Measurements from ENCODE around the gene RPH3AL. TPM values are rescaled to one million over a fixed set of nuclear protein-coding genes. Genes with fewer than 3 reads are reported as not detected.

RPH3AL gene
- total RNA-seq, 2 experiments from 2014 or later: 0.64 to 1.2 TPM

- Mint-ChIP-seq H3K27me3 (no peaks in the 10 kb centered on the region), H3K4me3 (no peak overlapping the region), H3K4me1 (no peaks in the 10 kb centered on the region), H3K9me3 (no peaks in the 10 kb centered on the region), H3K27ac (no peak overlapping the region), H3K36me3 (no peaks in the 10 kb centered on the region)
- no peak for DNase-seq
Observed at GRCh38 chr17:350706-351448, 1.7 kb downstream of the RPH3AL start.

DNA sequence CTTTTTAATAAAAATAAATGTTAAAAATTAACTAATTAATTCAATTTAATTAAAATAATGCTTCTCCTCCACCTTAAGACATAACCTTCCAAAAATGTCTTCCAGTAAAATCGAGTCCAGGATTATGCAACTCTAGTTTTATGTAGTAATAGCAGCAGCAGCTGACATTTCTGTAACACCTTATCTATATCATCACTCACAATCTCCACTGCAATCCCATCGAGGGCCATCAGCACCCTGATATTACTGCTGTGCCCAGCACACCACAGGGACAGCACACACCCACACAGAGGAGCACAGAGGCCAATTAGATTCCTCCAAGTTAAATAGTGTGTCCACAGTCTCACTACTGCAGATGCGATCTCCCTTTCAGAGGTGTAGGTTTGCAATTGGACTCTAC lies 2.9 kb downstream of the RPH3AL start:
- Mint-ChIP-seq H3K9me3 (no peaks in the 10 kb centered on the region), H3K4me1 (no peaks in the 10 kb centered on the region), H3K4me3 (no peak overlapping the region), H3K27ac (no peak overlapping the region), H3K27me3 (no peaks in the 10 kb centered on the region), H3K36me3 (no peaks in the 10 kb centered on the region)
- DNase-seq: no peak

DNA sequence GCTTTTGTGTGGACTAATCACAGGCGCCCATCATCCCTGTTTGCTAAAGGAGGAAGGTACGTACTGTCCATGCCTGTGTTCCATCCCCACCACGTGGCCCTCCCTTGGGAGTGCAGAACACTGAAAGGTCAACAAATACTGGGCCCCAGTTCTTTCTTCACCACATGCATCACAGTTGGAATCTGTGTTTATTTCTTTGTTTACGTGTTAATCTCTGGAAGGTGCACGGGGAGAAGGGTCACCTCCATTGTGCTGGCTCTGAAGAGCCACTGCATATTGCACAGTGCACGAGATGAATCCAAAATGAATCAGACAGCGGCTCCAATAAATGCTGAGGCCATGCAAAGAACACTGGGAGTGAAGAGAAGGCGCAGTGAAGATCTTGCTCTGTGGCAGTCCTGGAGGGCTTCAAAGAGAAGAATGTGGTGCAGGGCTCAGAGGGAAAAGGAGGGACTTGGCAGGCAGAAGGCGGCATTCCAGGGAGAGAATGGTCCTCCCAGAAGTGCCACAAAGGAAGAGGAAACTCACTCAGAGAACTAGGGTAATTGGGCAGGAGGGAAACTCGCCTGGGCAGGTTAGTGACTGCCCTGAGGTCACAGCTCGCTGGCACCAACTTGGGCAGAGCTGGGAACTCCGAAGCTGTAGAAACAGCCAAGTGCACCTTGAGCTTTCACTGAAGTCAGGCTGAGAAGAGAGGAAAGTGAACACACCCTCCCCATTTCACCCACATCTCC lies 3.7 kb downstream of the RPH3AL start:
- Mint-ChIP-seq H3K36me3 (peaks cover 2% of the 10 kb centered on the region), H3K9me3 (no peaks in the 10 kb centered on the region), H3K27me3 (no peaks in the 10 kb centered on the region), H3K27ac (no peak overlapping the region), H3K4me3 (no peak overlapping the region), H3K4me1 (no peaks in the 10 kb centered on the region)
- no peak for DNase-seq

GRCh38 chr17:348012-348411 lies 4.6 kb downstream of the RPH3AL start:
- DNase-seq: no peak
- peaks cover 2% of the 10 kb centered on the region for H3K36me3 Mint-ChIP-seq
- H3K27ac Mint-ChIP-seq: no peak overlapping the region

GRCh38 chr17:347309-347899 lies 5.2 kb downstream of the RPH3AL start:
- H3K27me3 Mint-ChIP-seq: no peaks in the 10 kb centered on the region
- DNase-seq: no peak
- H3K4me1 Mint-ChIP-seq: no peaks in the 10 kb centered on the region
- H3K9me3 Mint-ChIP-seq: no peaks in the 10 kb centered on the region
- no peak overlapping the region for H3K27ac Mint-ChIP-seq
- H3K36me3 Mint-ChIP-seq: peaks cover 2% of the 10 kb centered on the region
- H3K4me3 Mint-ChIP-seq: no peak overlapping the region

More at GRCh38 chr17:348012-348411, 4.6 kb downstream of the RPH3AL start:
- H3K9me3 Mint-ChIP-seq: no peaks in the 10 kb centered on the region
- no peaks in the 10 kb centered on the region for H3K4me1 Mint-ChIP-seq
- H3K27me3 Mint-ChIP-seq: no peaks in the 10 kb centered on the region
- H3K4me3 Mint-ChIP-seq: no peak overlapping the region

GRCh38 chr17:345992-346785 lies 6.4 kb downstream of the RPH3AL start:
- H3K27me3 Mint-ChIP-seq: no peaks in the 10 kb centered on the region
- H3K27ac Mint-ChIP-seq: no peak overlapping the region

DNA sequence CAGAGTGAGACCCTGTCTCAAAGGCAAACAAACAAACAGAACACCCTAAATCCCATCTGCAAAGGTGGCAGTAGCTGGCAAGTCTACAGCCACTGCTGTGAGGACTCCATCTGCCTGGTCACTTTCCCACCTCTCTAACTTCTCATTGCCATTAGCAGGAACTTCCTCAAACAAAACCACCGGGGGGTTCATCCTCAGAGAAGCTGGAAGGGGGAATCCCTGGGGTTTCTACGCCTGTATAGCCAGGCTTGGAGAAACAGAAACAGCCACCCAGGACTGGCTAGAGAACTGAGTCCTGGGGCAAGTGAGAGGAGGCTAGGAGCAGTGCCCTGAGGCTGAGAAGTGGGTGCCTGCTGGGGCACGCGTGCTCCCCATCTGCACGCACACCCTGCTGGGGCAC lies 7.3 kb downstream of the RPH3AL start:
- H3K4me3 Mint-ChIP-seq: no peak overlapping the region
- peaks cover 2% of the 10 kb centered on the region for H3K36me3 Mint-ChIP-seq
- H3K27ac Mint-ChIP-seq: no peak overlapping the region
- no peaks in the 10 kb centered on the region for H3K4me1 Mint-ChIP-seq
- no peaks in the 10 kb centered on the region for H3K9me3 Mint-ChIP-seq
- H3K27me3 Mint-ChIP-seq: no peaks in the 10 kb centered on the region
- no peak for DNase-seq

More at GRCh38 chr17:345992-346785, 6.4 kb downstream of the RPH3AL start:
- Mint-ChIP-seq H3K4me3 (no peak overlapping the region), H3K36me3 (peaks cover 2% of the 10 kb centered on the region), H3K9me3 (no peaks in the 10 kb centered on the region), H3K4me1 (no peaks in the 10 kb centered on the region)
- no peak for DNase-seq

GRCh38 chr17:343875-344752 lies 8.5 kb downstream of the RPH3AL start:
- no peaks in the 10 kb centered on the region for H3K9me3 Mint-ChIP-seq
- no peak overlapping the region for H3K27ac Mint-ChIP-seq
- H3K4me1 Mint-ChIP-seq: no peaks in the 10 kb centered on the region
- H3K4me3 Mint-ChIP-seq: no peak overlapping the region
- peaks cover 2% of the 10 kb centered on the region for H3K36me3 Mint-ChIP-seq
- H3K27me3 Mint-ChIP-seq: no peaks in the 10 kb centered on the region
- no peak for DNase-seq

DNA sequence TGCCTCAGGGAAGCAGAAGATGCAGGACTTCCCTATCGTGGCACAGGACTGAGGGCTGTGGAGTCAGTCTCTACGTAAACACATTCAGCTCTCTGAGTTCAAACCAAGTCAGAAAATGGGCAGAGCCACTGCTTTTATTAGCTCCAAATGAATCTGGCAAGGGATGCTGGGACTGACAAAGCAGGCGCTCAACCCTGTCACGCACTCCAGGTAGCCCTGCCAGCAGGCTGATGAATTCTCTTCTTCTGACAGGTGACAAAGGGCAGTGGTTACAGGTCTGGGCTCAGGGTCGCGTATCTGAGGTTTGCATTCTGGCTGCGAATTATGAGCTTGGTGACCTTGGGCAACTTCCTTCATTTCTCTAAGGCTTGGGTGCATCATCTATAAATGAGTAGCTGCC lies 9.4 kb downstream of the RPH3AL start:
- DNase-seq: no peak
- Mint-ChIP-seq H3K27ac (no peak overlapping the region), H3K36me3 (peaks cover 2% of the 10 kb centered on the region), H3K4me3 (no peak overlapping the region), H3K4me1 (no peaks in the 10 kb centered on the region), H3K27me3 (no peaks in the 10 kb centered on the region), H3K9me3 (no peaks in the 10 kb centered on the region)

DNA sequence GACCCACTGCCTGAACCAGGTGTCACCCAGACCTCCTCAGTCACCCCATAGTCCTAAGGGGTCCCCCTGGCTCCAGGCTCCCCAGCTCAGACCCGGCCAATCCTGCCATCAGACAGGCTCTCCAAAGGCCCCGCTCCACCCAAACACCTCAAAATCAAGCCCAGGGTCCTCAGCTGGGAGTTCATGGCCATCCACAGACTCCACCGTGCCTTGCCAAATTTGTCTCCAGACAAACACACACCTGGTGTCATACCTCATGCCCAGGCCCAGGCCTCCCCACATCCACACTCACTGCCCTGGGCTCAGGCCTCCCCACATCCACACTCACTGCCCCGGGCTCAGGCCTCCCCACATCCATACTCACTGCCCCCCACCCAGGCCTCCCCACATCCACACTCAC lies 12.5 kb downstream of the RPH3AL start:
- Mint-ChIP-seq H3K9me3 (no peaks in the 10 kb centered on the region), H3K4me1 (peaks cover 21% of the 10 kb centered on the region), H3K36me3 (peaks cover 2% of the 10 kb centered on the region), H3K27ac (no peak overlapping the region), H3K4me3 (no peak overlapping the region), H3K27me3 (no peaks in the 10 kb centered on the region)
- DNase-seq: no peak

- Mint-ChIP-seq H3K27ac (no peak overlapping the region), H3K4me1 (peaks cover 25% of the 10 kb centered on the region), H3K9me3 (no peaks in the 10 kb centered on the region), H3K27me3 (peaks cover 3% of the 10 kb centered on the region), H3K36me3 (peaks cover 1% of the 10 kb centered on the region), H3K4me3 (no peak overlapping the region)
- DNase-seq: no peak
Observed at GRCh38 chr17:339193-340061, 13.2 kb downstream of the RPH3AL start.

GRCh38 chr17:338442-339192 lies 14.0 kb downstream of the RPH3AL start:
- no peak for DNase-seq
- Mint-ChIP-seq H3K4me1 (peaks cover 31% of the 10 kb centered on the region), H3K9me3 (no peaks in the 10 kb centered on the region), H3K27me3 (peaks cover 3% of the 10 kb centered on the region), H3K4me3 (no peak overlapping the region), H3K27ac (no peak overlapping the region), H3K36me3 (no peaks in the 10 kb centered on the region)

- H3K27me3 Mint-ChIP-seq: peaks cover 3% of the 10 kb centered on the region
Observed at GRCh38 chr17:337866-338265, 14.7 kb downstream of the RPH3AL start.

More at GRCh38 chr17:337866-338265, 14.7 kb downstream of the RPH3AL start:
- no peaks in the 10 kb centered on the region for H3K36me3 Mint-ChIP-seq
- H3K4me3 Mint-ChIP-seq: no peak overlapping the region
- peaks cover 33% of the 10 kb centered on the region for H3K4me1 Mint-ChIP-seq
- no peaks in the 10 kb centered on the region for H3K9me3 Mint-ChIP-seq
- DNase-seq: no peak
- no peak overlapping the region for H3K27ac Mint-ChIP-seq
